Neural progenitor cell (in vitro differentiated cells): ENCODE measurements around the gene PRSS50. TPM values are rescaled to one million over a fixed set of nuclear protein-coding genes. Genes with fewer than 3 reads are reported as not detected.
A peak's percentile ranks its signal among the peaks of the same experiment; 100 is the strongest.

Experiments
- DNase-seq: peaks from one replicate; pipeline ENCODE4 v3.0.0-alpha.2; 2016; ENCODE audit warnings: low spot score
- H2AFZ ChIP-seq: fragments of 200-600 bp; sonication (generic); replicated peaks from 2 replicates; pipeline ENCODE4 v1.6.1; 2016; ENCODE audit warnings: antibody characterized with exemption
- H3F3A ChIP-seq: fragments of 200-600 bp; sonication (generic); 2 replicates; pipeline ENCODE4 v1.6.1; 2016; ENCODE audit warnings: antibody characterized with exemption, low read depth
- H3K27ac ChIP-seq: fragments of 200-600 bp; sonication (generic); 2 replicates; pipeline ENCODE4 v1.5.1; 2016; ENCODE audit warnings: mild to moderate bottlenecking
- H3K27me3 ChIP-seq: fragments of 200-600 bp; sonication (generic); 2 replicates; pipeline ENCODE4 v1.6.1; 2016; ENCODE audit warnings: mild to moderate bottlenecking, moderate library complexity
- H3K36me3 ChIP-seq: fragments of 200-600 bp; sonication (generic); 2 replicates; pipeline ENCODE4 v1.5.1; 2016
- H3K4me1 ChIP-seq: fragments of 200-600 bp; sonication (generic); 2 replicates; pipeline ENCODE4 v1.6.1; 2016; ENCODE audit warnings: mixed run types
- H3K4me2 ChIP-seq: fragments of 200-600 bp; sonication (generic); 2 replicates; pipeline ENCODE4 v1.6.1; 2016
- H3K4me3 ChIP-seq: fragments of 200-600 bp; sonication (generic); 2 replicates; pipeline ENCODE4 v1.5.1; 2016
- H3K79me2 ChIP-seq: fragments of 200-600 bp; sonication (generic); 2 replicates; pipeline ENCODE4 v1.6.1; 2016; ENCODE audit warnings: low read depth
- H3K9ac ChIP-seq: fragments of 200-600 bp; sonication (generic); 2 replicates; pipeline ENCODE4 v1.6.1; 2016
- H3K9me3 ChIP-seq: fragments of 200-600 bp; sonication (generic); 2 replicates; pipeline ENCODE4 v1.5.1; 2016; ENCODE audit warnings: low read depth
- H4K20me1 ChIP-seq: fragments of 200-600 bp; sonication (generic); 2 replicates; pipeline ENCODE4 v1.6.1; 2016; ENCODE audit warnings: low read depth
- H3K27ac Mint-ChIP-seq: 3 replicates; pipeline ENCODE4 v1.8.0; 2021; ENCODE audit warnings: mixed read lengths
- H3K27me3 Mint-ChIP-seq: 2 replicates; pipeline ENCODE4 v1.8.0; 2022; ENCODE audit warnings: low read depth, mild to moderate bottlenecking, inconsistent platforms, moderate library complexity, mixed read lengths; ENCODE audit not compliant: insufficient read depth
- H3K36me3 Mint-ChIP-seq: 3 replicates; pipeline ENCODE4 v1.8.0; 2021; ENCODE audit warnings: mixed read lengths
- H3K4me1 Mint-ChIP-seq: 3 replicates; pipeline ENCODE4 v1.8.0; 2021; ENCODE audit warnings: mixed read lengths
- H3K4me3 Mint-ChIP-seq: 3 replicates; pipeline ENCODE4 v1.8.0; 2021; ENCODE audit warnings: mild to moderate bottlenecking, moderate library complexity, mixed read lengths
- H3K9me3 Mint-ChIP-seq: 3 replicates; pipeline ENCODE4 v1.8.0; 2020; ENCODE audit warnings: mixed read lengths
- CTCF ChIP-seq: fragments of 200-600 bp; sonication (generic); IDR thresholded peaks from 2 replicates; pipeline ENCODE4 v1.5.1; 2017; ENCODE audit warnings: antibody characterized with exemption, mild to moderate bottlenecking
- EZH2 ChIP-seq: fragments of 200-600 bp; sonication (generic); IDR thresholded peaks from 2 replicates; pipeline ENCODE4 v1.6.1; 2017; ENCODE audit warnings: antibody characterized with exemption, mild to moderate bottlenecking, moderate library complexity
- EZH2phosphoT487 ChIP-seq: fragments of 200-600 bp; sonication (generic); IDR thresholded peaks from 2 replicates; pipeline ENCODE4 v1.6.1; 2017; ENCODE audit warnings: antibody characterized with exemption
- total RNA-seq: library from RNA; depleted of rRNA; stranded (reverse); fragments of >200 nt; gene quantifications from 2 replicates; pipeline ENCODE4 v1.2.3, GENCODE V29; 2015; ENCODE audit warnings: low replicate concordance

The PRSS50 gene
- total RNA-seq, 1 donor from 2014 or later: 0.28 TPM

- Mint-ChIP-seq H3K9me3 (no peaks in the 10 kb centered on the region), H3K4me3 (no peak overlapping the region), H3K27me3 (peaks cover 3% of the 10 kb centered on the region), H3K4me1 (peaks cover 10% of the 10 kb centered on the region), H3K36me3 (no peaks in the 10 kb centered on the region), H3K27ac (peak overlapping the region; percentile 25)
- Histone ChIP-seq H3K4me2 (no peak overlapping the region), H3K27me3 (peaks cover 6% of the 10 kb centered on the region), H3K4me1 (no peaks in the 10 kb centered on the region), H4K20me1 (peaks cover 3% of the 10 kb centered on the region), H3K79me2 (no peaks in the 10 kb centered on the region), H3K9me3 (no peaks in the 10 kb centered on the region), H3K27ac (no peak overlapping the region), H3F3A (no peaks in the 10 kb centered on the region), H2AFZ (no peak overlapping the region), H3K9ac (no peak overlapping the region), H3K36me3 (no peaks in the 10 kb centered on the region), H3K4me3 (no peak overlapping the region)
- TF ChIP-seq CTCF (no peak), EZH2phosphoT487 (no peak), EZH2 (no peak)
- DNase-seq: no peak
These were observed 9.1 kb downstream of the PRSS50 start for GRCh38 chr3:46708401-46709156.

- no peak overlapping the region for H3K27ac ChIP-seq
- no peak overlapping the region for H3K9ac ChIP-seq
- Mint-ChIP-seq H3K4me1 (peaks cover 10% of the 10 kb centered on the region), H3K27me3 (peaks cover 3% of the 10 kb centered on the region), H3K4me3 (no peak overlapping the region), H3K9me3 (no peaks in the 10 kb centered on the region), H3K27ac (no peak overlapping the region), H3K36me3 (no peaks in the 10 kb centered on the region)
- peaks cover 15% of the 10 kb centered on the region for H3K27me3 ChIP-seq
- H3K9me3 ChIP-seq: no peaks in the 10 kb centered on the region
- H3F3A ChIP-seq: no peaks in the 10 kb centered on the region
- no peaks in the 10 kb centered on the region for H3K36me3 ChIP-seq
- no peak overlapping the region for H2AFZ ChIP-seq
- TF ChIP-seq EZH2phosphoT487 (no peak), EZH2 (no peak), CTCF (no peak)
- H4K20me1 ChIP-seq: peaks cover 3% of the 10 kb centered on the region
- no peak overlapping the region for H3K4me2 ChIP-seq
- H3K4me3 ChIP-seq: no peak overlapping the region
- no peak for DNase-seq
- no peaks in the 10 kb centered on the region for H3K79me2 ChIP-seq
- H3K4me1 ChIP-seq: no peaks in the 10 kb centered on the region
These were observed 10.1 kb downstream of the PRSS50 start for GRCh38 chr3:46707601-46708011.

GRCh38 chr3:46706771-46707582 lies 10.7 kb downstream of the PRSS50 start:
- Mint-ChIP-seq H3K4me3 (no peak overlapping the region), H3K9me3 (no peaks in the 10 kb centered on the region), H3K4me1 (peaks cover 12% of the 10 kb centered on the region), H3K27me3 (peaks cover 8% of the 10 kb centered on the region), H3K36me3 (no peaks in the 10 kb centered on the region), H3K27ac (no peak overlapping the region)
- Histone ChIP-seq H3K27me3 (peaks cover 21% of the 10 kb centered on the region), H3K4me2 (no peak overlapping the region), H3F3A (no peaks in the 10 kb centered on the region), H3K9ac (no peak overlapping the region), H3K36me3 (no peaks in the 10 kb centered on the region), H3K9me3 (no peaks in the 10 kb centered on the region), H3K27ac (no peak overlapping the region), H2AFZ (no peak overlapping the region), H3K79me2 (no peaks in the 10 kb centered on the region), H3K4me3 (no peak overlapping the region), H3K4me1 (no peaks in the 10 kb centered on the region), H4K20me1 (peaks cover 3% of the 10 kb centered on the region)
- no peak for TF ChIP-seq CTCF
- DNase-seq: no peak
